ENCODE data around the gene SMARCB1. TPM values are rescaled to one million over a fixed set of nuclear protein-coding genes. Genes with fewer than 3 reads are reported as not detected.

SMARCB1 gene
- total RNA-seq, 1 experiment from 2014 or later = 136 TPM

DNA sequence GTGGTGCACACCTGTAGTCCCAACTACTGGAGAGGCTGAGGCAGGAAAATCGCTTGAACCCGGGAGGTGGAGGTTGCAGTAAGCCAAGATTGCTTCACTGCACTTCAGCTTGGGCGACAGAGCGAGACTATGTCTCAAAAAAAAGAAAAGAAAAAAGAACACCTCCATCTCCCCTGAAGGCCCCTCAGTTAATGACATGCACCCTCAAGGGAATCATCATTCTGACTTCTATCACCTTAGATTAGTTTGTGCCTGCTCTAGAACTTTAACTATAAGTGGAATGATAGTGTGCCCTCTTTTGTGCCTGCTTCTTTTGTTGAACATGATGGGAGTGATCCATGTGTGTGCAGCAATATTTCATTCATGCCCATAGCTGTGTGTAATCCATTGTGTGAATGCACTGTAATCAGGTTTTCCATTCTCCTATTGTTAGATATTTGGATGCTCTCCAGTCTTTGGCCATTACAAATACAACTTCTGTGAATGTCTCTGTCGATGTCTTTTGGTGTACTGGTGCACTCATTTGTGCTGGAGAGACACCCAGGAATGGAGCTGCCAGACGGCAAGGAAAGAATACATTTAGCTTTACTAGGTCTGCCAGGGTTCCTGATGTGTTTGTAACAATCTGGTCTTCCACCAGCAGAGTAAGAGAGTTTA lies 31.7 kb upstream of the SMARCB1 start:
- Histone ChIP-seq H3K4me2 (ENCODE audit: insufficient read depth, insufficient read length, low read length) (no peak overlapping the region), H2AFZ (ENCODE audit: low read length) (no peak overlapping the region), H3K23me2 (ENCODE audit: insufficient read length, low read depth, low read length, poor library complexity, severe bottlenecking) (peaks cover 6% of the 10 kb centered on the region), H2BK5ac (ENCODE audit: insufficient read length, low read length) (no peak overlapping the region), H2AK5ac (ENCODE audit: insufficient read length, low read length) (no peak overlapping the region), H3K27ac (ENCODE audit: insufficient read length, low read depth, low read length) (no peak overlapping the region), H3K79me1 (ENCODE audit: insufficient read depth, low read depth, low read length, poor library complexity, severe bottlenecking) (no peaks in the 10 kb centered on the region), H3K4me1 (ENCODE audit: insufficient read depth, low read length) (no peaks in the 10 kb centered on the region; the same call in 1 of the 2 replicates), H4K5ac (ENCODE audit: insufficient read length, low read depth, low read length) (no peak overlapping the region), H3K56ac (ENCODE audit: insufficient read length, low read depth, low read length) (no peak overlapping the region), H3K9ac (ENCODE audit: extremely low read depth, insufficient read length, low read length) (no peak overlapping the region), H3K14ac (ENCODE audit: insufficient read depth, low read length) (no peak overlapping the region), H3K9me3 (ENCODE audit: control insufficient read depth, low read depth, low read length) (no peaks in the 10 kb centered on the region), H3K79me2 (ENCODE audit: insufficient read depth, low read length) (no peaks in the 10 kb centered on the region), H2BK15ac (ENCODE audit: low read depth, low read length) (no peak overlapping the region), H3K23ac (ENCODE audit: insufficient read length, low read depth, low read length) (no peak overlapping the region), H3K4ac (ENCODE audit: low read depth, low read length) (no peak overlapping the region), H4K20me1 (ENCODE audit: control insufficient read depth, insufficient read depth, insufficient read length) (no peaks in the 10 kb centered on the region), H4K8ac (replicated peaks; ENCODE audit: insufficient read length, low read depth, low read length) (no peak overlapping the region), H2BK12ac (ENCODE audit: insufficient read length, low read depth, low read length) (no peak overlapping the region), H4K91ac (ENCODE audit: insufficient read length, low read depth, low read length) (no peak overlapping the region), H2BK120ac (ENCODE audit: low read depth, low read length, poor library complexity, severe bottlenecking) (no peak overlapping the region), H3K27me3 (ENCODE audit: insufficient read depth, low read length) (no peaks in the 10 kb centered on the region), H2BK20ac (ENCODE audit: low read depth, low read length, poor library complexity, severe bottlenecking) (no peak overlapping the region), H3K18ac (ENCODE audit: insufficient read length, low read depth, low read length) (no peak overlapping the region), H3T11ph (ENCODE audit: low read length) (no peak overlapping the region)
- peaks cover 14% of the 10 kb centered on the region for H3K27me3 Mint-ChIP-seq (ENCODE audit: low read depth)
- H3K4me1 Mint-ChIP-seq = peaks cover 13 to 41% of the 10 kb centered on the region in 2 experiments
- H3K27ac Mint-ChIP-seq = no peak overlapping the region
- DNase-seq = no peak
- no peaks in the 10 kb centered on the region; a peak in 1 of 5 replicates for H3K9me3 Mint-ChIP-seq
- H3K4me3 Mint-ChIP-seq = no peak overlapping the region
- TF ChIP-seq, protein P1, sequence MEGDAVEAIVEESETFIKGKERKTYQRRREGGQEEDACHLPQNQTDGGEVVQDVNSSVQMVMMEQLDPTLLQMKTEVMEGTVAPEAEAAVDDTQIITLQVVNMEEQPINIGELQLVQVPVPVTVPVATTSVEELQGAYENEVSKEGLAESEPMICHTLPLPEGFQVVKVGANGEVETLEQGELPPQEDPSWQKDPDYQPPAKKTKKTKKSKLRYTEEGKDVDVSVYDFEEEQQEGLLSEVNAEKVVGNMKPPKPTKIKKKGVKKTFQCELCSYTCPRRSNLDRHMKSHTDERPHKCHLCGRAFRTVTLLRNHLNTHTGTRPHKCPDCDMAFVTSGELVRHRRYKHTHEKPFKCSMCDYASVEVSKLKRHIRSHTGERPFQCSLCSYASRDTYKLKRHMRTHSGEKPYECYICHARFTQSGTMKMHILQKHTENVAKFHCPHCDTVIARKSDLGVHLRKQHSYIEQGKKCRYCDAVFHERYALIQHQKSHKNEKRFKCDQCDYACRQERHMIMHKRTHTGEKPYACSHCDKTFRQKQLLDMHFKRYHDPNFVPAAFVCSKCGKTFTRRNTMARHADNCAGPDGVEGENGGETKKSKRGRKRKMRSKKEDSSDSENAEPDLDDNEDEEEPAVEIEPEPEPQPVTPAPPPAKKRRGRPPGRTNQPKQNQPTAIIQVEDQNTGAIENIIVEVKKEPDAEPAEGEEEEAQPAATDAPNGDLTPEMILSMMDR (conservative IDR thresholded peaks at IDR 0.05) = no peak
- H3K36me3 Mint-ChIP-seq (ENCODE audit: insufficient read depth in 1 of 3, low read depth in 3 of 3) = no peaks in the 10 kb centered on the region
- whole genome bisulfite sequencing (ENCODE audit: extremely low coverage, insufficient read length, low lambda C conversion rate) = no CpG with 5 or more reads among the region's 6 CpGs
